Stimulated activated CD8-positive, alpha-beta memory T cell treated with anti-CD3 and anti-CD28 coated beads, Interleukin-15, amount 100 ng/mL, for 4 hours (primary cell): Measurements from ENCODE around the gene ESYT3.
"Not testable (repeated sequence)": the region's sequence is repeated elsewhere in the genome, so short reads cannot be mapped to it uniquely, and the experiment has no call there.

Experiments used
- DNase-seq, 2 donors: peaks; one replicate each; pipeline ENCODE4 v3.0.0-alpha.2; 2020; ENCODE audit warnings: low read depth in 2 of 2

ESYT3 gene

GRCh38 chr3:138408751-138409570 lies 25.5 kb upstream of the ESYT3 start:
- DNase-seq = no peak

GRCh38 chr3:138412821-138413551 lies 21.4 kb upstream of the ESYT3 start:
- no peak for DNase-seq

DNA sequence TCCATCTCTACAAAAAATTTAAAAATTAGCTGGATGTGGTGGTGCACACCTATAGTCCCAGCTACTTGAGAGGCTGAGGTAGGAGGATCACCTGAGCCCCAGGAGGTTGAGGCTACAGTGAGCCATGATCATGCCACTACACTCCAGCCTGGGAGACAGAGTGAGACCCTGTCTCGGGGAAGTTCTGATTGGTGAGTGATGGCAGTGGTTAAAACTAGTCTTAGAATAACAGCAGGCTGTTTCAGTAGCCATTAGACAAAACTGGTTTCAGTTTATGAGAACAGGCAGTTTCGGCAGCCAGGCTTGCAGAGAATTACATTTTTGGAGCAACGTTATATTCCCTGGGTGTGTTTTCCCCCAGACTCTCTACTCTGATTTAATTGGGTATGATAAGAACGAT lies 18.2 kb upstream of the ESYT3 start:
- DNase-seq = not testable (repeated sequence)

DNA sequence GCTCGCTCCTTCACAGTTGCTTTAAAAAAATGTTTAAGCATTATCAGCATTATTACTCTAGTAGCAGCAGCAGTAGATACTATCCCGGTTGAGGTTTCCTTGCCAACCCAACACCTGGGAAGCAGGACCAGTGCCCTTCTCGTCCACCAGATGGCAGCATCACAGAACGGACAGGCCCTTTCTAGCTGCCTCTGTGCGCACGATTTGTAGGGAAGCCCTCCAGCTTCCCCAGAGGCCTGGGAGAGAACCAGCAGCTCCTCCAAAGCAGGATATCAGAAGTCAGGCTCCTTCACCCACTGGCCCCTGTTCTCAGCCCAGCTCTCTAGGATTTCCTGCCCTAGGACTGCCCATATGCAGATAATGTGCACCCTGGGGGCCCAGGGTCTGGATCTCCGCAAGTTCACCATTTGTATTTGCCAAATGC lies 16.8 kb upstream of the ESYT3 start:
- DNase-seq = peak; percentile 8 to 24

- no peak for DNase-seq
Measured at GRCh38 chr3:138418601-138419206, 15.7 kb upstream of the ESYT3 start.

GRCh38 chr3:138423316-138423715 lies 11.1 kb upstream of the ESYT3 start:
- no peak for DNase-seq

- no peak for DNase-seq
Measured at GRCh38 chr3:138424323-138424722, 10.1 kb upstream of the ESYT3 start.

DNA sequence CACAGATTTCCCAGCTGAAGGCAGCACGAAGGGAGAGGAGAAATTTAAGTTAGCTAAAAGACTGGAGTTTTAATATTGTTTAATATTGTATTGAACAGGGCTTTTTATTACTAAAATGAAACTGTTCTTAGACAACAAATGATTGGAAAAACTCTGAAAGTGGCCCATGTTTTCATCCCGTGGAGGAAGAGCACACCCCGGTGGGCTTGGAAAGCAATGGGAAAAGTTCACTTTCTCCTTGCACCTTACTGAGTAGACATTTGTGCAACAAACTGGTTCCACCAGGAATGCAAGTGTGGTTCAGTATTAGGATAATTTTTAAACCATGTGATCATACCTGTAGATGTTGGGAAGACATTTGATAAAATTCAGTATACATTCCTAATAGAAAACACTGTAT lies 8.2 kb upstream of the ESYT3 start:
- DNase-seq = no peak

GRCh38 chr3:138426754-138427153 lies 7.7 kb upstream of the ESYT3 start:
- not testable (repeated sequence) for DNase-seq

GRCh38 chr3:138429665-138430064 lies 4.8 kb upstream of the ESYT3 start:
- no peak for DNase-seq

DNA sequence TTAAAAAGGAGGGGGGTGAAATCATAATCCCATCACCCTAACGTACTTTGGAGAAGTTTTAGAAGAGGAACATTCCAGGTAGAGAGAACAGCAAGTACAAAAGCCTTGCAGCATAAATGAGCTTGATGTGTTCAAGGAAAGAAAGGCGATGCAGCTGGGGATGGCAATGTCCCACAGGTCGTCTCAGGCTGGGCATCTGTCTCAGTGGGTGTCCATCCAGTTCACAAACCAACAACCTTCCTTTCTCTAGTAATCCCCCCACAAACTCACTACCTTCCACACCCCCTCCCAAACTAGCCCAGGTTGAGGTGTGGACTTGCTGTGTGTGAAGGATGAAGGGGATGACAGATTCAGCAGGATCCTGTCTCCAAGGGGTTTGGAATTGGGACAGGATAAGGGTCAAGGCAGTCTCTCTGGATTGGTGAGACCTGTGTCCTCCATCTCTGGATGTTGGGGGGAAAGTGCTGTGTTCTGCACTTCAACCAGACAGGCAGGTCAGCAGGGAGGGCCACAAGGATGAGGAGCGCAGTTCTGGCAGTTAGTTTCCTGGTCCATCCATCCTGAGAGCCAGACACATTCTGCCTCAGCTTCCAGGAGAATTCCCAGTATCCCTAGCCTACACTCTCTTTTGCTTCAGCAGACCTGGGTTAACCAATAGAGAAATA lies 1.7 kb upstream of the ESYT3 start:
- DNase-seq = no peak

DNA sequence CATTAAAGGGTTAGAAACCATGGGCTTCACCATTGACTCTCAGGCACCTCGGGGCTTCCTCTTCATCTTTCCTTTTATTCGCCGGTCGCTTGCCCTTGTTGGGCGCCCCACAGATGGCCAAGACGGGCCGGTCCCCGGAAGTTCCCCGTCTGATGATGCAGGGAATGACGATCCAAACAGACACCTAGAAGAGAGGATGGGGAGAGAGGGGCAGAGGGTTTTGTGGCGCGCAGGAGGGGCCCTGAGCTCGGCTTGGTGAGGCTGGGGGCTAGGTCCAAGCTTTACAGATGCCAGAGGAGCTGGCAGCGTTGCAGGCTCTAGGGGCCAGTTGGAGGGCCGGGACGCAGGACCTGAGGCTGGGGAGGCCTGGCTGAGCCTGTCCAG lies 532 bp upstream of the ESYT3 start:
- no peak for DNase-seq

DNA sequence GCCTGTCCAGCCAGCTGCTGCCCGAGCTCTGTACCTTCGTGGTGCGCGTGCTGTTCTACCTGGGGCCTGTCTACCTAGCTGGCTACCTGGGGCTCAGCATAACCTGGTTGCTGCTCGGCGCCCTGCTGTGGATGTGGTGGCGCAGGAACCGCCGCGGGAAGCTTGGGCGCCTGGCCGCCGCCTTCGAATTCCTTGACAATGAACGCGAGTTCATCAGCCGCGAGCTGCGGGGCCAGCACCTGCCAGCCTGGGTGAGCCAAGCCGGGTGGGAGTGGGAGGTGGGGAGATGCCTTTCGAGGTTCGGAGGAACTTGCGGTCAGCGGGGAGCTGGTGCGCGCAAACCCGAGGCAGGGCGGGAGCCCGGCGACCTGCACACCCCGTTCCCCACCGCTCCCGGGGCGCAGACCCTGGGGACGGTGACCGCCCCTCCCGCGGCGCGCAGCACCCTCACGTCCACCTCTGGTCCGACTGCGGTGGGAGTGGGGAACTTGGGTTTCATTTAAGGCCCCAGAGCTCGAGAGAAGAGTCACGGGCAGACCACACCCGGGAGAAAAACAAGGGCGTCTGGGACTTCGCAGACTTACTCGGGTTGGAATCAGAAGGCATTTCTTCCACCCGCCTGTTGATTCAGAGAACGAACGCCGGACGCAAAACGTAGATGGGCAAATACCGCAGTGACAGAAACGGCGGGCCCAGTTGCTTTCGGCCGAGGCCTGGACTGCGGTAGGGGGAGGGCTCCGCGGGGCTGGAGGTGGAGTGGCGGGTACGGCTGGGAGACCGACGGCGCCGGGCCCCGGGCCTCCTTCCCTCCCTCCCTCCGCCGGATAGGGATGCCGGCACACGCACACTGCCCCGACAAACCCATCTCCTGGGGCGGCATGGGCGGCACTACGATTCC lies 708 bp downstream of the ESYT3 start:
- no peak for DNase-seq

DNA sequence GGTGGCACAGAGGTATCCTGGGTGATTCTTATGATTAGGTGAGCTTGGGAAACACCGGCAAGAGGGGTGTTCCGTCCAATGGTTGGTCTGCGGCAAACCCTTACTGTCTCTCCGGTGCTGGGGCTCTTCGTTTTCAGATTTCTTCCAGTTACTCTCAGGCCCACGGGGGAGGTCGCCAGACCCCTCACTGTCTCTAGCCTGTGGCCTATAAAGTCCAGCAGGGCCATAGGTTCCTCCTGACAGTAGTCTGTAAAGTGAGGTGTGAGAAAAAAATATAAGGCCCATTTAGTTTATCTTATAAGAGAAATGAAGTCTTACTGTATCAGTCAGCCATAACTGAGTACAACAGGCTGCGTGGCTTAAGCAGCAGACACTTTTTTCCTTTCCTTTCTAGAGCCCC lies 1.4 kb downstream of the ESYT3 start:
- no peak for DNase-seq

DNA sequence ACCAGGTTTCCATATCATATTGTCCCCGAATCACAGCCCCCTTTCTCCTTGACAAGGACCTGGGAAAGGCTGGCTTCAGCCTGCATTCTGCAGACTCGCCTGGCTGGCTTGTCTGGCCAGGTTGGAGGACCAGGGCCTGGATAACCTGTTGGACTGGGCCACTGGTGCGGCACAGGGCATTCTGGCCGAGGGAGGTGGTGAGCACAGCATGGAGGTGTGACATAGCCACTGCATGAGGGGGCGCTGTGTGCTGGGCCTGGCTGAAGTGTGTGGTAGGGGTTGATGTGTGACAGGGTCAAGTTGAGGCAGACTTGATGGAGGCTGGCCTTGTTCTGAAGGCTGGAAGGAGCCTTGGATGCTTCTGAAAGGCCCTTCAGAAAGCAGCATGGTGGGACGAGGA lies 2.9 kb downstream of the ESYT3 start:
- no peak for DNase-seq

- DNase-seq = no peak
Measured at GRCh38 chr3:138438896-138439295, 4.5 kb downstream of the ESYT3 start.

GRCh38 chr3:138439646-138440045 lies 5.2 kb downstream of the ESYT3 start:
- no peak for DNase-seq

- no peak for DNase-seq
Measured at GRCh38 chr3:138440121-138440521, 5.7 kb downstream of the ESYT3 start.

- DNase-seq = no peak
Measured at GRCh38 chr3:138440596-138440995, 6.2 kb downstream of the ESYT3 start.

GRCh38 chr3:138441256-138441655 lies 6.8 kb downstream of the ESYT3 start:
- DNase-seq = no peak

GRCh38 chr3:138441742-138442141 lies 7.3 kb downstream of the ESYT3 start:
- no peak for DNase-seq
